HCT116 (cell line): ENCODE results near the gene MUS81. TPM values are rescaled to one million over a fixed set of nuclear protein-coding genes. Genes with fewer than 3 reads are reported as not detected.

Experiments used
- ATAC-seq: fragments of 200-7000 bp; cut with Tn5 transposase; 2 replicates; pipeline ENCODE4 v1.9.1; 2020; ENCODE audit warnings: mild to moderate bottlenecking, moderate library complexity
- BruUV-seq: library from RNA; stranded (reverse); fragments of 400-500 nt; replicated peaks from 2 replicates; lab custom pipeline; 2021; lab: Mats Ljungman, UMichigan
- CTCF ChIA-PET: fragments of 300-600 bp; sonication (Branson Sonifier 250); formaldehyde crosslinking; loops from one replicate; lab custom pipeline; 2021; ENCODE audit warnings: antibody characterized with exemption; lab: Charles Lee
- POLR2A ChIA-PET: fragments of 300-600, 350-600 bp; sonication (Branson Sonifier 250); formaldehyde crosslinking; loops from one replicate; lab custom pipeline; 2021; ENCODE audit warnings: antibody characterized with exemption; lab: Charles Lee
- RAD21 ChIA-PET, 2 experiments: fragments of 300-600 bp; sonication (Branson Sonifier 250); formaldehyde crosslinking; loops; one replicate each; lab custom pipeline; 2023; ENCODE audit warnings: low total read pairs in 2 of 2; ENCODE audit not compliant: uncharacterized antibody in 2 of 2, unreplicated experiment in 2 of 2, low non-redundant PET in 1 of 2; lab: Charles Lee
- DNase-seq: peaks from one replicate; pipeline ENCODE4 v3.0.0-alpha.2; 2010; ENCODE audit warnings: low read depth, low spot score
- H2AFZ ChIP-seq: fragments of 200-600 bp; shearing (Covaris generic), sonication (generic); 2 replicates; pipeline ENCODE4 v1.6.1; 2017; ENCODE audit warnings: low read depth, mixed run types, mixed read lengths, antibody characterized with exemption, low read length; ENCODE audit not compliant: poor library complexity, severe bottlenecking
- H3K27ac ChIP-seq: 2 replicates; pipeline ENCODE4 v1.5.1; 2012; ENCODE audit warnings: low read depth, low read length
- H3K27me3 ChIP-seq: fragments of 200-600 bp; sonication (generic); 2 replicates; pipeline ENCODE4 v1.6.1; 2016; ENCODE audit warnings: mixed run types, low read length, mixed read lengths; ENCODE audit not compliant: insufficient read depth
- H3K36me3 ChIP-seq, 2 experiments: fragments of 200-500 bp in 1 of 2; fragments of 200-600 bp in 1 of 2; sonication (Bioruptor generic) in 1 of 2; sonication (generic) in 1 of 2; 2 replicates each; pipeline versions ENCODE4 v1.5.1 to v1.6.1; 2014 to 2016; ENCODE audit warnings: low read length in 2 of 2, inconsistent platforms in 1 of 2, mixed read lengths in 1 of 2, mixed run types in 1 of 2; ENCODE audit not compliant: insufficient read depth in 2 of 2, control insufficient read depth in 1 of 2
- H3K4me1 ChIP-seq, 2 experiments: fragments of 200-600 bp in 1 of 2; sonication (generic) in 1 of 2; 2 replicates each; pipeline versions ENCODE4 v1.5.1 to v1.6.1; 2012 to 2017; ENCODE audit warnings: low read length in 2 of 2, inconsistent platforms in 1 of 2, mild to moderate bottlenecking in 1 of 2, mixed read lengths in 1 of 2, mixed run types in 1 of 2, moderate library complexity in 1 of 2; ENCODE audit not compliant: insufficient read depth in 2 of 2, control insufficient read depth in 1 of 2
- H3K4me2 ChIP-seq: fragments of 200-600 bp; sonication (generic); 2 replicates; pipeline ENCODE4 v1.6.1; 2017; ENCODE audit warnings: mixed run types, low read length, mixed read lengths
- H3K4me3 ChIP-seq, 2 experiments: fragments of 200-600 bp in 1 of 2; sonication (generic) in 1 of 2; replicated peaks in 1 of 2; 2 replicates each; pipeline ENCODE4 v1.5.1; 2011 to 2016; ENCODE audit warnings: low read length in 2 of 2, control low read depth in 1 of 2, low read depth in 1 of 2, mild to moderate bottlenecking in 1 of 2, mixed read lengths in 1 of 2, mixed run types in 1 of 2
- H3K79me2 ChIP-seq: fragments of 200-600 bp; sonication (generic); 2 replicates; pipeline ENCODE4 v1.6.1; 2017; ENCODE audit warnings: mild to moderate bottlenecking, mixed run types, low read length, moderate library complexity, mixed read lengths; ENCODE audit not compliant: insufficient read depth
- H3K9ac ChIP-seq: fragments of 200-600 bp; sonication (generic); 2 replicates; pipeline ENCODE4 v1.6.1; 2016; ENCODE audit warnings: low read length, mixed read lengths
- H3K9me2 ChIP-seq: fragments of 200-600 bp; sonication (generic), shearing (Covaris generic); 2 replicates; pipeline ENCODE4 v1.6.1; 2017; ENCODE audit warnings: mixed run types, mild to moderate bottlenecking, moderate library complexity; ENCODE audit not compliant: insufficient read depth
- H3K9me3 ChIP-seq, 2 experiments: fragments of 200-500 bp in 1 of 2; fragments of 200-600 bp in 1 of 2; sonication (Bioruptor generic) in 1 of 2; sonication (generic) in 1 of 2; 2 replicates each; pipeline ENCODE4 v1.6.1; 2014 to 2017; ENCODE audit warnings: low read length in 2 of 2, mixed read lengths in 2 of 2, inconsistent platforms in 1 of 2, low read depth in 1 of 2, mild to moderate bottlenecking in 1 of 2, mixed run types in 1 of 2, moderate library complexity in 1 of 2; ENCODE audit not compliant: control insufficient read depth in 1 of 2, insufficient read depth in 1 of 2
- H4K20me1 ChIP-seq: fragments of 200-600 bp; sonication (generic), shearing (Covaris generic); 2 replicates; pipeline ENCODE4 v1.6.1; 2017; ENCODE audit warnings: mixed run types, mild to moderate bottlenecking, moderate library complexity; ENCODE audit not compliant: insufficient read depth
- CBX3 ChIP-seq: IDR thresholded peaks from 2 replicates; pipeline ENCODE4 v1.6.1; 2012; ENCODE audit warnings: low read depth
- EGR1 ChIP-seq: IDR thresholded peaks from 2 replicates; pipeline ENCODE4 v1.6.1; 2012; ENCODE audit warnings: low read depth
- EZH2phosphoT487 ChIP-seq: fragments of 200-600 bp; IDR thresholded peaks from 2 replicates; pipeline ENCODE4 v1.6.1; 2018; ENCODE audit warnings: antibody characterized with exemption, borderline replicate concordance
- FOSL1 ChIP-seq: IDR thresholded peaks from 2 replicates; pipeline ENCODE4 v1.6.1; 2012; ENCODE audit warnings: low read depth
- JUND ChIP-seq: IDR thresholded peaks from 2 replicates; pipeline ENCODE4 v1.6.1; 2012
- POLR2A ChIP-seq: IDR thresholded peaks from 2 replicates; pipeline ENCODE4 v1.7.0; 2011; ENCODE audit warnings: borderline replicate concordance; ENCODE audit not compliant: insufficient read depth, insufficient read length; ENCODE audit errors: extremely low read depth
- POLR2AphosphoS5 ChIP-seq: IDR thresholded peaks from 2 replicates; pipeline ENCODE4 v1.6.1; 2011; ENCODE audit warnings: mild to moderate bottlenecking, low read depth, low read length, moderate library complexity
- RAD21 ChIP-seq: IDR thresholded peaks from 2 replicates; pipeline ENCODE4 v1.6.1; 2012; ENCODE audit warnings: low read depth, mild to moderate bottlenecking
- REST ChIP-seq: IDR thresholded peaks from 2 replicates; pipeline ENCODE4 v1.6.1; 2012; ENCODE audit warnings: low read depth
- SIN3A ChIP-seq: IDR thresholded peaks from 2 replicates; pipeline ENCODE4 v1.6.1; 2012; ENCODE audit warnings: low read depth
- SP1 ChIP-seq: IDR thresholded peaks from 2 replicates; pipeline ENCODE4 v1.6.1; 2012; ENCODE audit warnings: low read depth
- SRF ChIP-seq: IDR thresholded peaks from 2 replicates; pipeline ENCODE4 v1.6.1; 2012; ENCODE audit warnings: low read depth
- YY1 ChIP-seq: IDR thresholded peaks from 2 replicates; pipeline ENCODE4 v1.6.1; 2011; ENCODE audit warnings: low read length, low read depth, moderate library complexity, mild to moderate bottlenecking; ENCODE audit not compliant: insufficient replicate concordance; ENCODE audit errors: extremely low read depth
- ZBTB33 ChIP-seq: IDR thresholded peaks from 2 replicates; pipeline ENCODE4 v1.6.1; 2011; ENCODE audit warnings: mild to moderate bottlenecking, low read length, moderate library complexity; ENCODE audit not compliant: insufficient replicate concordance; ENCODE audit errors: extremely low read depth
- ZFX ChIP-seq: fragments of 450-650 bp; IDR thresholded peaks from 2 replicates; pipeline ENCODE4 v1.6.1; 2017
- intact Hi-C: fragments of 100-400 bp; cut with micrococcal nuclease; formaldehyde crosslinking; loops from 2 replicates; pipeline ENCODE4 v1.10.0; 2022
- total RNA-seq: library from RNA; stranded (reverse); gene quantifications from one replicate; pipeline ENCODE4 v1.2.1, GENCODE V29; 2021; ENCODE audit not compliant: unreplicated experiment

MUS81 gene
- total RNA-seq, 1 experiment from 2014 or later: 47.2 TPM

- TF ChIP-seq POLR2A: no peak
- TF ChIP-seq SIN3A: no peak
- TF ChIP-seq CBX3: no peak
- no peak for TF ChIP-seq FOSL1
- TF ChIP-seq EGR1: no peak
- TF ChIP-seq ZBTB33: no peak
- TF ChIP-seq YY1: no peak
- TF ChIP-seq RAD21: no peak
- no peak for TF ChIP-seq SRF
Measured at GRCh38 chr11:65855927-65856363, 4.3 kb upstream of the MUS81 start (continued).

- ChIA-PET POLR2A (interaction anchor here (5.3 kb wide), 1 partner anchor 34 kb away, joined by 84 read pairs; the partner anchor contains the start of genes CCDC85B and FIBP), CTCF (no interaction called here), RAD21 (no interaction called here)
- no peaks in the 10 kb centered on the region; a peak in 1 of 4 replicates for H3K9me3 ChIP-seq
- BruUV-seq: no TSS peak
- ATAC-seq (peak; percentile 18), DNase-seq (no peak)
- intact Hi-C loops: no loop called here
- H3K27me3 ChIP-seq: no peaks in the 10 kb centered on the region
- peaks cover 15% of the 10 kb centered on the region; the same call in 1 of the 2 replicates for H4K20me1 ChIP-seq
- peaks cover 19 to 39% of the 10 kb centered on the region in 2 experiments for H3K4me1 ChIP-seq
- peaks cover 54% of the 10 kb centered on the region for H3K79me2 ChIP-seq
- H3K4me3 ChIP-seq: peak overlapping the region; percentile 85 to 100
- peak overlapping the region; percentile 77 for H3K4me2 ChIP-seq
- H3K9ac ChIP-seq: peak overlapping the region; percentile 87
- H3K27ac ChIP-seq: peak overlapping the region; percentile 97
- no peak overlapping the region for H2AFZ ChIP-seq
- H3K36me3 ChIP-seq: peaks cover 31 to 46% of the 10 kb centered on the region in 2 experiments
- peak; percentile 84 for TF ChIP-seq ZFX
- TF ChIP-seq RAD21: no peak
- TF ChIP-seq EZH2phosphoT487: no peak
- no peak for TF ChIP-seq JUND
- TF ChIP-seq SIN3A: no peak
- TF ChIP-seq REST: no peak
- TF ChIP-seq POLR2AphosphoS5: no peak; the same call in 1 of the 2 replicates
- TF ChIP-seq ZBTB33: no peak
- no peak for TF ChIP-seq SP1
- no peaks in the 10 kb centered on the region for H3K9me2 ChIP-seq
Measured at GRCh38 chr11:65856689-65857499, 3.3 kb upstream of the MUS81 start.
